ENCODE measurements around the gene WDR86. TPM values are rescaled to one million over a fixed set of nuclear protein-coding genes. Genes with fewer than 3 reads are reported as not detected.
A peak's percentile ranks its signal among the peaks of the same experiment; 100 is the strongest.

WDR86 gene
- total RNA-seq, 1 experiment from 2014 or later = 24.4 TPM

DNA sequence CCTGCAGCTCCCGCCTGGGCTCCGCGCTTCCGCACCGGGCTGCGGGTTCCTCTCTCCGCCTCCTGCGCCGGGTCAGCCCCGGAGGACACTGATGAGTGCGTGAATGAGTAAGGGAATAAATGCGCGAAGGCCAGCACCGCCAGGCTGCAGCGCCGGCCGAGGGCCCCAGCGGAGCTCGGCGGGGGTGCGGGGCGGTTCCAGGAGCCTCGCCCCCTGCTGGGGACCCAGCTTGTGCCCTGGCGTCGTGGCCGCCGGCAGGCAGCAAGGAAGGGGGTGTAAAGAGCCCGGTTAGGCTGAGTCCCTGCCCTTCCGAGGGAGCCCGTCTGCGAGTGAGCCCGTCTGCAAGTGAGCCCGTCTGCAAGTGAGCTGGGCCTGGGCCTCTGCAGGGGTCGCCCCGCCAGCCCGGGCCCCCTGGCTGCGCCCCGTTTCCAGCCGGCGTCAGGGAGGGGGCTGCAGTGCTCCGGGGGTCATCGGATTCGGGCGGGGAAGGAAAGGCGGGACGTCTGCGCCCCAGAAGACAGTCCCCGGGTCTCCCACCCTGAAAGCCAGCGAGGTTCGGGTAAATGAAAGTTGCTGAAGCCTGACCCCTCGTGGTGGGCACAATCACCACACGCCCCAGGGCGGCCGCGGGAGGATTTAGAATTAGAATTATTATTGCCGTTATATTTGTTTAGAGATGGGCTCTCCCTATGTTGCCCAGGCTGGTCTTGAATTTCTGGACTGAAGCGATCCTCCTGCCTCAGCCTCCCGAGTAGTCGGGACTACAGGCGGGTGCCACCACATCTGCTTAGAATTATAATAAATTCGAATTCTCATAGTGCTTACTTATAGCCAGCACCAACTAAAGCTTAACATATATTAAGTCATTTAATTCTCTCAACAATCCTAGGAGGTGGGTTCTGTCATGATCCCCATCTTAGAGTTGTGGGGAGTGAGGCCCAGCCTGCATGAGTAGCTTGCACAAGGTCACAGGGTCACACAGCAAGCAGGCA is 38.7 kb upstream of the WDR86 start (continued):
- TF ChIP-seq, protein P1, sequence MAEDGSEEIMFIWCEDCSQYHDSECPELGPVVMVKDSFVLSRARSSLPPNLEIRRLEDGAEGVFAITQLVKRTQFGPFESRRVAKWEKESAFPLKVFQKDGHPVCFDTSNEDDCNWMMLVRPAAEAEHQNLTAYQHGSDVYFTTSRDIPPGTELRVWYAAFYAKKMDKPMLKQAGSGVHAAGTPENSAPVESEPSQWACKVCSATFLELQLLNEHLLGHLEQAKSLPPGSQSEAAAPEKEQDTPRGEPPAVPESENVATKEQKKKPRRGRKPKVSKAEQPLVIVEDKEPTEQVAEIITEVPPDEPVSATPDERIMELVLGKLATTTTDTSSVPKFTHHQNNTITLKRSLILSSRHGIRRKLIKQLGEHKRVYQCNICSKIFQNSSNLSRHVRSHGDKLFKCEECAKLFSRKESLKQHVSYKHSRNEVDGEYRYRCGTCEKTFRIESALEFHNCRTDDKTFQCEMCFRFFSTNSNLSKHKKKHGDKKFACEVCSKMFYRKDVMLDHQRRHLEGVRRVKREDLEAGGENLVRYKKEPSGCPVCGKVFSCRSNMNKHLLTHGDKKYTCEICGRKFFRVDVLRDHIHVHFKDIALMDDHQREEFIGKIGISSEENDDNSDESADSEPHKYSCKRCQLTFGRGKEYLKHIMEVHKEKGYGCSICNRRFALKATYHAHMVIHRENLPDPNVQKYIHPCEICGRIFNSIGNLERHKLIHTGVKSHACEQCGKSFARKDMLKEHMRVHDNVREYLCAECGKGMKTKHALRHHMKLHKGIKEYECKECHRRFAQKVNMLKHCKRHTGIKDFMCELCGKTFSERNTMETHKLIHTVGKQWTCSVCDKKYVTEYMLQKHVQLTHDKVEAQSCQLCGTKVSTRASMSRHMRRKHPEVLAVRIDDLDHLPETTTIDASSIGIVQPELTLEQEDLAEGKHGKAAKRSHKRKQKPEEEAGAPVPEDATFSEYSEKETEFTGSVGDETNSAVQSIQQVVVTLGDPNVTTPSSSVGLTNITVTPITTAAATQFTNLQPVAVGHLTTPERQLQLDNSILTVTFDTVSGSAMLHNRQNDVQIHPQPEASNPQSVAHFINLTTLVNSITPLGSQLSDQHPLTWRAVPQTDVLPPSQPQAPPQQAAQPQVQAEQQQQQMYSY (CRISPR knock-in tag; IDR thresholded peaks at IDR 0.05) = no peak
- TF ChIP-seq FOXJ3 (CRISPR knock-in tag; IDR thresholded peaks at IDR 0.05; ENCODE audit: borderline replicate concordance) (no peak), GTF2I (CRISPR knock-in tag; conservative IDR thresholded peaks at IDR 0.05) (no peak), KAT7 (CRISPR knock-in tag; IDR thresholded peaks at IDR 0.05; ENCODE audit: borderline replicate concordance) (no peak), JAZF1 (CRISPR knock-in tag; IDR thresholded peaks at IDR 0.05) (no peak), EMX1 (CRISPR knock-in tag; IDR thresholded peaks at IDR 0.05) (no peak), CREB1 (CRISPR knock-in tag; IDR thresholded peaks at IDR 0.05) (no peak), NFYB (CRISPR knock-in tag; conservative IDR thresholded peaks at IDR 0.05; ENCODE audit: low read depth) (no peak), NFATC4 (CRISPR knock-in tag; IDR thresholded peaks at IDR 0.05) (no peak), ATF1 (CRISPR knock-in tag; IDR thresholded peaks at IDR 0.05) (no peak), ZBTB43 (CRISPR knock-in tag; IDR thresholded peaks at IDR 0.05) (0 out of 2 replicates have a peak, but pooled peaks have one; percentile 43), ZNF671 (CRISPR knock-in tag; IDR thresholded peaks at IDR 0.05) (no peak), ESRRA (CRISPR knock-in tag; IDR thresholded peaks at IDR 0.05; ENCODE audit: borderline replicate concordance) (no peak), ATF2 (CRISPR knock-in tag; IDR thresholded peaks at IDR 0.05; ENCODE audit: borderline replicate concordance, low read depth) (no peak)
- TF ChIP-seq, protein P2, sequence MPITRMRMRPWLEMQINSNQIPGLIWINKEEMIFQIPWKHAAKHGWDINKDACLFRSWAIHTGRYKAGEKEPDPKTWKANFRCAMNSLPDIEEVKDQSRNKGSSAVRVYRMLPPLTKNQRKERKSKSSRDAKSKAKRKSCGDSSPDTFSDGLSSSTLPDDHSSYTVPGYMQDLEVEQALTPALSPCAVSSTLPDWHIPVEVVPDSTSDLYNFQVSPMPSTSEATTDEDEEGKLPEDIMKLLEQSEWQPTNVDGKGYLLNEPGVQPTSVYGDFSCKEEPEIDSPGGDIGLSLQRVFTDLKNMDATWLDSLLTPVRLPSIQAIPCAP (CRISPR knock-in tag; IDR thresholded peaks at IDR 0.05) = no peak
- TF ChIP-seq, protein P3, sequence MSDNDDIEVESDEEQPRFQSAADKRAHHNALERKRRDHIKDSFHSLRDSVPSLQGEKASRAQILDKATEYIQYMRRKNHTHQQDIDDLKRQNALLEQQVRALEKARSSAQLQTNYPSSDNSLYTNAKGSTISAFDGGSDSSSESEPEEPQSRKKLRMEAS (CRISPR knock-in tag; IDR thresholded peaks at IDR 0.05) = peak; percentile 74
- TF ChIP-seq, protein P4, sequence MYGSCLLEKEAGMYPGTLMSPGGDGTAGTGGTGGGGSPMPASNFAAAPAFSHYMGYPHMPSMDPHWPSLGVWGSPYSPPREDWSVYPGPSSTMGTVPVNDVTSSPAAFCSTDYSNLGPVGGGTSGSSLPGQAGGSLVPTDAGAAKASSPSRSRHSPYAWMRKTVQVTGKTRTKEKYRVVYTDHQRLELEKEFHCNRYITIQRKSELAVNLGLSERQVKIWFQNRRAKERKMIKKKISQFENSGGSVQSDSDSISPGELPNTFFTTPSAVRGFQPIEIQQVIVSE (CRISPR knock-in tag; IDR thresholded peaks at IDR 0.05; ENCODE audit: borderline replicate concordance) = no peak
- TF ChIP-seq, protein P5, sequence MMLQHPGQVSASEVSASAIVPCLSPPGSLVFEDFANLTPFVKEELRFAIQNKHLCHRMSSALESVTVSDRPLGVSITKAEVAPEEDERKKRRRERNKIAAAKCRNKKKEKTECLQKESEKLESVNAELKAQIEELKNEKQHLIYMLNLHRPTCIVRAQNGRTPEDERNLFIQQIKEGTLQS (CRISPR knock-in tag; conservative IDR thresholded peaks at IDR 0.05) = no peak
- TF ChIP-seq, protein P6, sequence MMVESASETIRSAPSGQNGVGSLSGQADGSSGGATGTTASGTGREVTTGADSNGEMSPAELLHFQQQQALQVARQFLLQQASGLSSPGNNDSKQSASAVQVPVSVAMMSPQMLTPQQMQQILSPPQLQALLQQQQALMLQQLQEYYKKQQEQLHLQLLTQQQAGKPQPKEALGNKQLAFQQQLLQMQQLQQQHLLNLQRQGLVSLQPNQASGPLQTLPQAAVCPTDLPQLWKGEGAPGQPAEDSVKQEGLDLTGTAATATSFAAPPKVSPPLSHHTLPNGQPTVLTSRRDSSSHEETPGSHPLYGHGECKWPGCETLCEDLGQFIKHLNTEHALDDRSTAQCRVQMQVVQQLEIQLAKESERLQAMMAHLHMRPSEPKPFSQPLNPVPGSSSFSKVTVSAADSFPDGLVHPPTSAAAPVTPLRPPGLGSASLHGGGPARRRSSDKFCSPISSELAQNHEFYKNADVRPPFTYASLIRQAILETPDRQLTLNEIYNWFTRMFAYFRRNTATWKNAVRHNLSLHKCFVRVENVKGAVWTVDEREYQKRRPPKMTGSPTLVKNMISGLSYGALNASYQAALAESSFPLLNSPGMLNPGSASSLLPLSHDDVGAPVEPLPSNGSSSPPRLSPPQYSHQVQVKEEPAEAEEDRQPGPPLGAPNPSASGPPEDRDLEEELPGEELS (CRISPR knock-in tag; IDR thresholded peaks at IDR 0.05) = no peak
